ENCODE measurements around the gene STRADA. TPM values are rescaled to one million over a fixed set of nuclear protein-coding genes. Genes with fewer than 3 reads are reported as not detected.

Gene STRADA
- total and polyA plus RNA-seq, 9 of the 15 experiments (the other 6 are each of a cell fraction or from before 2014, with no cell fraction given): 6.6 to 33.0 (median 20.5) TPM

DNA sequence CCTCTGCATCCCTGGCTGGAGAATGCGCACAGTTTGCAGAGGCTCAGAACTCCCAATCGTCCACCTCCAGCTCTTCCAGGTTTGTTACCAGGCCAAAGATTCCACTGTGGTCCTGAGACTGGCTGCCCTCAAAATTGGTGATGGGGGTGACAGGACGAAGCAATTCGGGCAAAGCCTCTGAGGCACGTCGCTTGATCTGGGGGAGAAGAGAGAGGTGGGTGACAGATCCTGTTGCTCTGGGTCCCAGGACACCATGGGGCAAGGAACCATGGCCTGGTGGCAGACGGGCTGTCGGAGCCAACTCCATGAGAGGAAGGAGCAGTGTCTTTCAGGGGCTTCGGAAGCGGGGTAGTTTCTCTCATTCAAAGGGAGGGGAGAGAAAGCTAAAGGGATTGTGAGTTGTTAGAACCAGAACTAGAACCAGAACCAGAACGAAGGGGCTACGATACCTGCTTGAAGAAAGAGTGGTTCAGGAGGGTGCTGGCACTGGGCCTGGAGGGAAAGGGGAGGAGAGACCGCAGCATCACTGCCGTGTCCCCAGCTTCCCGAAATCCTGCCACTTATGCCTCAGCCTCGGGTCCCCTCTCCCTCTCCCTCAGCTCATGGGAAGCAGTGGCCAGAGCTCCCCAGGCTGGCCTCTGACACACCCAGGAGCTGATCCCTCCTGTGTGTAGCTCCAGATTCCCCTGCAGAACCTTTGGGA lies 37.9 kb downstream of the STRADA start:
- H3K9me3 ChIP-seq (replicated peaks; ENCODE audit: control insufficient read depth, insufficient read depth, low read depth, low read length): no peaks in the 10 kb centered on the region
- no peak for ATAC-seq
- H3K27me3 ChIP-seq (ENCODE audit: control insufficient read depth in 2 of 2, insufficient read depth in 2 of 2, low read length in 2 of 2): no peaks in the 10 kb centered on the region
- no peak overlapping the region for H3K4me2 ChIP-seq (ENCODE audit: insufficient read depth, low read length)
- no peaks in the 10 kb centered on the region for H3K9me1 ChIP-seq (ENCODE audit: control insufficient read depth, insufficient read depth, low read length)
- POLR2A ChIA-PET: interaction anchor here (0.6 kb wide), 1 partner anchor 252 kb away, joined by 3 read pairs; no protein-coding TSS in a partner anchor
- no peak overlapping the region for H3K4me3 ChIP-seq
- no peaks in the 10 kb centered on the region for H3K79me2 ChIP-seq (ENCODE audit: control insufficient read depth, insufficient read depth, low read length)
- peaks cover 9% of the 10 kb centered on the region; the same call in 1 of the 3 replicates for H3K36me3 ChIP-seq (ENCODE audit: control insufficient read depth, insufficient read depth, low read length)
- intact Hi-C loops (cut with micrococcal nuclease) (no loop called here), in situ Hi-C loops (cut with MboI) (no loop called here)
- H3K4me1 ChIP-seq (replicated peaks in 1 of 2; ENCODE audit: control insufficient read depth in 2 of 2, insufficient read depth in 2 of 2, low read length in 2 of 2): peaks cover 0 to 28% of the 10 kb centered on the region in 2 experiments; a peak in 2 of 5 replicates
- DNase-seq (ENCODE audit: extremely low read depth in 1 of 4, low spot score in 3 of 4): no peak
- 81% methylated on average over 11 of the region's 16 CpGs for WGBS (ENCODE audit: insufficient coverage, low coverage, missing lambda C conversion rate)
- no peak overlapping the region for H3K27ac ChIP-seq (ENCODE audit: extremely low read depth, low read depth, low read length)
- no peaks in the 10 kb centered on the region for H4K20me1 ChIP-seq (replicated peaks; ENCODE audit: control insufficient read depth, insufficient read depth, low read length)
- CTCF ChIA-PET (ENCODE audit: low intra/inter-chr PET ratio): no interaction called here
- H2AFZ ChIP-seq (ENCODE audit: low read depth, low read length): no peak overlapping the region
- H3K9ac ChIP-seq (ENCODE audit: insufficient read depth in 1 of 2, low read depth in 2 of 2, low read length in 2 of 2): peak overlapping the region in 1 of 2 experiments; percentile 28; a peak in 2 of 4 replicates
- BruUV-seq (replicated peaks): no TSS peak
- TF ChIP-seq POLR2G (IDR thresholded peaks at IDR 0.05; ENCODE audit: low read depth, low read length) (no peak), TEAD1 (CRISPR knock-in tag; IDR thresholded peaks at IDR 0.05) (no peak), ZFP30 (CRISPR knock-in tag; IDR thresholded peaks at IDR 0.05; ENCODE audit: borderline replicate concordance) (no peak), ELF4 (CRISPR knock-in tag; IDR thresholded peaks at IDR 0.05) (no peak), ZKSCAN8 (CRISPR knock-in tag; IDR thresholded peaks at IDR 0.05) (no peak), SRSF7 (optimal IDR thresholded peaks at IDR 0.05; ENCODE audit: low read depth, low read length) (no peak)
- TF ChIP-seq, protein P1, sequence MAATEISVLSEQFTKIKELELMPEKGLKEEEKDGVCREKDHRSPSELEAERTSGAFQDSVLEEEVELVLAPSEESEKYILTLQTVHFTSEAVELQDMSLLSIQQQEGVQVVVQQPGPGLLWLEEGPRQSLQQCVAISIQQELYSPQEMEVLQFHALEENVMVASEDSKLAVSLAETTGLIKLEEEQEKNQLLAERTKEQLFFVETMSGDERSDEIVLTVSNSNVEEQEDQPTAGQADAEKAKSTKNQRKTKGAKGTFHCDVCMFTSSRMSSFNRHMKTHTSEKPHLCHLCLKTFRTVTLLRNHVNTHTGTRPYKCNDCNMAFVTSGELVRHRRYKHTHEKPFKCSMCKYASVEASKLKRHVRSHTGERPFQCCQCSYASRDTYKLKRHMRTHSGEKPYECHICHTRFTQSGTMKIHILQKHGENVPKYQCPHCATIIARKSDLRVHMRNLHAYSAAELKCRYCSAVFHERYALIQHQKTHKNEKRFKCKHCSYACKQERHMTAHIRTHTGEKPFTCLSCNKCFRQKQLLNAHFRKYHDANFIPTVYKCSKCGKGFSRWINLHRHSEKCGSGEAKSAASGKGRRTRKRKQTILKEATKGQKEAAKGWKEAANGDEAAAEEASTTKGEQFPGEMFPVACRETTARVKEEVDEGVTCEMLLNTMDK (IDR thresholded peaks at IDR 0.05; ENCODE audit: borderline replicate concordance, insufficient read depth, low read depth, low read length, poor library complexity, severe bottlenecking): no peak
- no peak for FAIRE-seq

Data from K562 (cell line).